HL-60/S4 treated with retinoic acid at 250 ng/mL for 4 days and 3 days (cell line): Measurements from ENCODE around the gene SFSWAP.
"Not testable (repeated sequence)": the region's sequence is repeated elsewhere in the genome, so short reads cannot be mapped to it uniquely, and the experiment has no call there.

Experiments
- in situ Hi-C: fragments of 300-500 bp; cut with MboI; formaldehyde crosslinking; loops from 2 replicates; pipeline ENCODE4 v1.7.0; 2022; ENCODE audit warnings: low sequenced_read_pairs

Gene SFSWAP

DNA sequence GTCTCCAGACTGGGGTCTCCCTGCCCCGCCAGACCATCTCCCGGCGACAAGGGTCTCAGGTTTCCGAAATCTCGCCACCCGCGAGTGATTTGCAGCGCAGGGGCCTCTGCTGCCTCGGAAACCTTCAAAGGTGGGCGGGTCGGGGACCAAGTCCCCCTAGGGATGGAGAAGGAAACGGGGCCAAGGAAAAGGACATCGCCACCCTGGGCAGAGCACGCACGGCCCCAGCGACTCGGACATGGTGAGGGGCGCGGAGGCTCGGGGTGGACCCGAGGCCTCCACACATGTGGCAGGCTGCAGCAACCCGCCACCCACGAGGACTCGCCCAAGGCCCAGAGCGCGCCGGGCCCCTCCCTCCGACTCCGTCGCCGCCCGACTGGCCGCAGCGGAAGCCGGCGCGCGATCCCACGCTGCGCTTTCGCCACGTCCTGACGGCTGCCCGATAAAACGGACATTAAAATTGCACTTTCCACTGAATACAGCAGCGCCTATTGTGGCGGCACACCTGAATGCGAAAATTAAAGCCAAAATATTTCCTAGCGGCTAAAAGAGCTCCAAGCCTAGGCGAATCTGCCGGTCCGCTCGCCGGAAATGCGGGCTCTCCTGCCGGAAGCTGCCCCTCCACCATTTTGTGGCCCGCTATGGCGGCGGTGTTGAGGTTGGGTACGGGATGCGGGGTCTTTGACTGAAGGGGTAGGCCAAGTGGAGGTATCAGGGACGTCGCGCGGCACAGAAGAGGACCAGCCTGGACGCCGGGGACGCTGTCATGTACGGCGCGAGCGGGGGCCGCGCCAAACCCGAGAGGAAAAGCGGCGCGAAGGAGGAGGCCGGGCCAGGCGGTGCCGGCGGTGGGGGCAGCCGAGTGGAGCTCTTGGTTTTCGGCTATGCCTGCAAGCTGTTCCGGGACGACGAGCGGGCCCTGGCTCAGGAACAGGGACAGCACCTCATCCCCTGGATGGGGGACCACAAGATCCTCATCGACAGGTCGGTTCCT, at the start of gene SFSWAP:
Gene SFSWAP (plus strand): TSS at position 627 of the 994 bp plus-strand sequence. CDS start 140 bp downstream, at position 767.
- in situ Hi-C loops, result no loop called here

DNA sequence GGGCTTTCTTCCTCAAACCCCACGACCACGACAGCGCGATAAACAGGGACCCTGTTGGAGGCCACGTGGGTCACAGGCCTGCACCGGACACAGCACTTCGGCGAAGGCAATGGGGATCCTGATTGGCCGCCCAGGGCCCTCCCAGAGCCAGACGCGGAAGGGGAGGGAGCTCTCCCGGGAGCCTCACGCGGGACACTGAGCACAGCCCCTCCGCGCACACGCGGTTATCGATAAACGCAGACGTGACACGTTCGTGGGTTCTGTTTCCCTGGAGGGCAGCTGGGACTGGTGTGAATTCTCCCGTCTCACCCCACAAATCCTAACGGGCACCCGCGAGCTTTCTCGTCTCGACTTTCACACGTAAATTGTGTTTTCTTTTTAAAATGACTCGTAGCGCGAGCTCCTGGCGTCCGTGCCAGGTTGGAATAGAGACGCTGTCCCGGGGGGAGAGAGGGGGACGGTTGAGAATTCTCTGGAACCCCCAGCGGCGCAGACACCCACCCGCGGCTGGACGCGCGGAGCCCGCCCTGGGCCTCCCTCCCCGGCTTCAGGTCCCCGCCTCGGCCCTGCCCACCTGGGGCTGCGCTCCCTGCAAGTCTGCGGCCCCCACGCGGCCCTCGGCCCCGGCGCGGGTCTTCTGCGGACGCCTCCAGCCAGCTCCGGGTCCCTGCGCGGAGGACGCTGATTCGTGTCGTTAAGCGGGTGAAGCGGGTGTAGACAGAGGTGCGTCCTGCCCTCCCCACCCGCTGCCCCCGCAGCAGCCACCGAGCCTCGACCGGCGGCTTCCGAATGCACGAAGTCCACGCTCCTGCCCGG, 49.5 kb upstream of the SFSWAP start:
- in situ Hi-C loops, result not testable (repeated sequence)

DNA sequence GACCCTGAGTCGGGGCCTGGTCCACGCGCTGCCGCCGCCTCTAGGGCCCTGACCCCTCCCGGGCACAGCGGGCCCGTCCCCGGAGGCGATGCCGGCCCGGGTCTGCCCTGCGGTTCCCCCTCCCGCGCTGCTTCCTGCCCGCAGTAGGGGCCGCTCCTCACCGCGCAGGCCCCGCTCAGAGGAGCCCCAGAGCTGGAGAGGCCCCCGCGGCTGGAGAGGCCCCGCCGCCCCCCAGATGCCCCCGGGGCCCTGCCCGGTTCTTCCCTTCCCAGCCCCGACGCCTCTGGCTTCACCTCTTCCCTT, 49.0 kb upstream of the SFSWAP start:
- in situ Hi-C loops, result not testable (repeated sequence)

DNA sequence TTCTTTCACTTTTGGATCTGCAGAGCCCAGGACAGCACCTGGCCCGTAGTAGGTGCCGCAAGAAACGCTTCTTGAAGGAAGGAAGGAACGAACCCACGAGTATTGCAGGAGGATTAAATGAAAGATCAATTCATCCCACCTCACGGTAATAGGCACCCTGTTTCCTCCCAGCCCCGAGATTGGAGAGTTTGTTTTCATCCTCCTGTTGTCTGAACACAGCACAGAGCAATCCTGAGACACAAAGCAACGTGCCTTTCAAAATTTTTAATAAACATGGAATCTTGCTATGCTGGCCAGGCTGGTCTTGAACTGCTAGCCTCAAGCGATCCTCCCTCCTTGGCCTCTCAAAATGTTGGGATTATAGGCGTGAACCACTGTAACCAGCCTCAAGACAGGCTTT, 48.5 kb upstream of the SFSWAP start:
- in situ Hi-C loops, result not testable (repeated sequence)

DNA sequence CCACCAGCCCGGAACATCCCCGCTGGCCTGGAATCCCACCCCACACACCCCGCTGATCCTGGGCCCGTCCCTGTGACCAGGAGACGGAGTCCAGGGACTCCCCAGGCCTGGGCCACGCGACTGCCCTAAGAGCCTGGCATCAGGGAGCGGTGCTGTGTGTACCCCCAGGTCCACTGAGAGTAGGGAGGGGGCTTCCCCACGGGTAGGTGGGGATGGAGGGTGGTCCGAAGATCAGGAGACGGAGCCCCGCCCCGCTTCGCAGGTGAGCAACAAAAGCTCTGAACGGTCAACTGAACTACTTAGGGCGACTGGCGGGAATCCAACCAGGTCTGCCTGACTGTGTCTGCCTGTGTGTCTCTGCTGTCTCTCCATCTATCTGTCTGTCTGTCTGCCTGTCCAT, 45.2 kb upstream of the SFSWAP start:
- in situ Hi-C loops, result not testable (repeated sequence)

DNA sequence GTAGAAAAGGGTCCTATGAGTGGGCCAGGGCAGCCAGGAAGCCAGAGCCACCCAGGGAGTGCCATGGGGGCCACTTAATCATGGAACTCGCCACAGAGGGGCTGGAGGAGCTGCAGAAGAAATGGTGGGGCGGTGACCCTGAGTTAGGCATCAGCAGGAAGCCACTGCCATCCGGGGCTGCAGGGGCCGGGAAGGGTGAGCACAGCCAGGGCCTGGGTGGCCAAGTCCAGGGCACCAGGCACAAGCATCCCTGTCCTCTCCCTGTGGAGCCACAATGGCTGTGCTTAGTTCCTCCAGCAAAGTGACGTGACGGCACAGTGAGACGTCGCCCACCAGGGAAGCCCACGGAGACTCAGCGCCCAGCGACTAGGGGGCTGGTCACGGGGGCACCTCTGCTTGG, 44.4 kb upstream of the SFSWAP start:
- in situ Hi-C loops, result not testable (repeated sequence)

DNA sequence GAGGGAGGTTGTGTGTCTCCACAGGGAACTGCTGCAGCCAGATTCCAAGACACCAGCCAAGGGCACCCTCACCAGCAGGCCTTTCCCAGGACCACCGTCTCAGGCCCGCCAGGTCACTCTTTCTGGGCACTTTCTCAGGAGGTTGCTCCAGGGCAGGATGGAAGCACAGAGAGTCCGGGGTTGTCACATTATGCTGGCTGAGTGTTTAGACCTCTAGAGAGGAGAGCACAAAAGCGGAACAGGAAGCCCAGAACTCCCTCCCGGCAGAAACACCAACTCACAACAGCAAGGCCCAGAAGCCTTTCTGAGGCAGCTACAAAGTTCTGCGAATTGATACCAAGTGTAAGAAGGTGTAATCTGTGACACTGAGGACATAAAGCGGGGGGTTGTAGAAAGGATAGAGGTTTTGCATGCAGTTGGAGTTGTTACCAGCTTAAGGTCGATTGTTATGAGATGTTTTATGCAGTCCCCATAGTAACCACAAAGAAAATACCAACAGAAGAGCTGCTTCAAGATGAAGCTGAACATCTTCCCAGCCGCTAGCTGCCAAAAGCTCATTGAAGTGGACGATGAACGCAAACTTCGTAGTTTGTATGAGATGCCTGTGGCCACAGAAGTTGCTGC, 43.8 kb upstream of the SFSWAP start:
- in situ Hi-C loops, result not testable (repeated sequence)

DNA sequence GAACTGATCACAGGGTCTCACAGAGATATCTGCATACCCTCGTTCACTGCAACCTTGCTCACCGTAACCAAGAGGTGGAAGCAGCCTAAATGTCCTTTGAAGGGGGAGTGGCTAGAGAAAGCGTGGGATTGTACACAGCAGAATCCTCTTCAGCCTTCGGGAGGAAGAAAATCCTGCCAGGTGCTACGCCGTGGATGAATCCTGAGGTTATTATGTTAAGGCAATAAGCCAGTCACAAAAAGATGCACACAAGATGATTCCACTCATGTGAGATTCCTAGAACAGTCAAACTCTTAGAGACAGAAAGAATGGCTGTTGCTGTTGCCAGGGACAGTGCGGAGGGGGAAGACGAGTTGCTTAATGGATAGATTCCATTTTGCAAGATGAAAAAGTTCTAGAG, 39.6 kb upstream of the SFSWAP start:
- in situ Hi-C loops, result no loop called here

DNA sequence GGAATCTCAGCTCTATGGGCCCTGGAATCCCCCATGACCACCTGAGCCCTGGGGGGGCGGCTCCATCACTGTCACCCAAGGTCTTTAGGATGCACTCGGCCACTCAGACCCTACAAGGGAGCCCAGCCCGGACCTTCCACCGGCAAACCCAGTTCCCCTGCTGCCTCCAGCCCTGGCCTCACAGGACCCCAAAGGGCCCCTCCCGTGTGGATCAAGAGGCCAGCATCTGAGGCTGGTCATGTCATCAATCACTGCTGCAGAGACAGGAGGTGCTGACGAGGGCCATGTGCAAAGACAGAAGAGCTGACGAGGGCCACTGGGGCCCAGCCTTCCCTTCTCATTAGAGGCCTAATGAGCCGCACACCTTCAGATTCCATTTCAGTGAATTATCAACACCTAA, 39.0 kb upstream of the SFSWAP start:
- in situ Hi-C loops, result no loop called here

DNA sequence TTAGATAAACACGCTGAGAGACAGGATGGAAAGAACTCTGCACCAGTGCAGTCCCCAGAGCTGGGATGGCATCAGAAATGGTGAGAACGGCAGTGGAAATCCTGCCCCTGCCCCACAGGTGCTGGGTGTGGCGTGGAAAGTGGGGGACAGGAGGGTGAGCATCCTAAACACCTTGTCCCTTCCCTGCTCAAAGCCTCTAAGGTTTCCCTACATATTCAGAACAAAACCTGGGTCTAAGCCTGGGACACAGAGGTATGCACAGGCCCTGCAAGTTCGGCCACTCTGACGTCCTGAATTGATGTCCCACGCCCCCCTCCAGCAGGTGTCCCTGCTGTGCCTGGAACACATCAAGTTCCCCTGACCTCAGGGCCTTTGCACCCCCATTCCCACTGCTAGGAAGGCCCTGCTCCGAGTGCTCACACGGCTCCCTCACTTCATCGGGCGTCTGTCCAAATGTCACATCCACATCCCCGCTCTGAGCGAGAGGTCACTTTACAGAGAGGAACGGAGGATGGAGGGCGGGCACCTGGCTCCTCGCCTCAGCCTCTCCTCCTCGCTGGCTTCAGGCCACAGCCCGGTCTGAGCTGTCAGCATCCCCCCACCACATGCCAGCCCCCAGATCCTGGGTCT, 38.5 kb upstream of the SFSWAP start:
- in situ Hi-C loops, result no loop called here

DNA sequence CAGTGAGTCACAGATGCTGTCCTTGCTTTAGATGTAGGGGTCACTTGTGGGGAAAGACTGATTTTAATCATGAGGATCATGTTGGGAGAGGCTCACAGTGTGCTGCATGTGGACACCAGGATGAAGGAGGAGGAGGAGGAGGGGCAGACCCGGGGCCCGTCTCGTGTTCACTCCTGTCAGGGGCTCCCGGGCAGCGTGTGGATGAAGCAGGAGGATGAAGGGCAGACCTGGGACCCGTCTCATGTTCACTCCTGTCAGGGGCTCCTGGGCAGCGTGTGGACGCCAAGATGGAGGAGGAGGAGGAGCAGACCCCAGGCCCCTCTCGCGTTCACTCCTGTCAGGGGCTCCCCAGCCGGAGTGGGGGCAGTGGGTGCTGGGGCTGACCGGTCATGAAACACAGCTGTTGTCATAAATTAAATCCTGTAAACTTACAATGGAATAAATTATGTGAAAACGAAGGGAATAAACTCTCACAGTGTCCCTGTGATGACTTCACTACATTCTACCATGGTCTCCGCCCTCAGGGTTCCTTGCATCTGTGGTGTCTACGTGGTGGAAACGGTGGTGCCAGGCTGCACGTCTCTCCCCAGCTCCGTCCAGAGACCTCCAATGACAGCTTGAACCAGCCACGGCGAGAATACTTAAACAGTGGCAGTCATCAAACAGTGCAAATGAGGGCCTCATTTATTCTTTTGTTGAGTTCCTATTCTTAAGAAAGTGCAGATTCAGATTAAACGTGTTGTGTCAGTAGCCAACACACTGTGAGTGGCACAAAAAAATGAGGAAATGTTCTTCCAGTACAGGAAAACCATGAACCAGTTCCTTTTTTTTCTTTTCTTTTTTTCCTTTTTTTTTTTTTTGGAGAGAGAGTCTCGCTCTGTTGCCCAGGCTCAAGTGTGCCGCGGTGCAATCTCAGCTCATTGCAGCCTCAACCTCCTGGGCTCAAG, 37.7 kb upstream of the SFSWAP start:
- in situ Hi-C loops, result no loop called here

DNA sequence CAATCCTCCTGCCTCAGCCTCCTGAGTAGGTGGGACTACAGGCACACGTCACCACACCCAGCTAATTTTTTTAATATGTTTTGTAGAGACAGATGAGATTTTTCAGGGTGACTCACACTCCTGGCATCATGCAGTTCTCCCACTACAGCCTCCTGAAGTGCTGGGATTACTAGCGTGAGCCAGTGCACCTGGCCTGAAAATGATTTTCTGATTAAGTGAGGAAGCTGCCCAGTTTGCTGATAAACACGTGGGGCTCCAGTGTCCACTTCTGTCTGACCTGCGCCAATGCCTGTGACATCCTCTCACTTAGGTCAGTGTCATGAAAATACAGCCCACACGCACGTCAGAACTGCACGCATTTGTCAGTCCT, 37.0 kb upstream of the SFSWAP start:
- in situ Hi-C loops, result no loop called here

DNA sequence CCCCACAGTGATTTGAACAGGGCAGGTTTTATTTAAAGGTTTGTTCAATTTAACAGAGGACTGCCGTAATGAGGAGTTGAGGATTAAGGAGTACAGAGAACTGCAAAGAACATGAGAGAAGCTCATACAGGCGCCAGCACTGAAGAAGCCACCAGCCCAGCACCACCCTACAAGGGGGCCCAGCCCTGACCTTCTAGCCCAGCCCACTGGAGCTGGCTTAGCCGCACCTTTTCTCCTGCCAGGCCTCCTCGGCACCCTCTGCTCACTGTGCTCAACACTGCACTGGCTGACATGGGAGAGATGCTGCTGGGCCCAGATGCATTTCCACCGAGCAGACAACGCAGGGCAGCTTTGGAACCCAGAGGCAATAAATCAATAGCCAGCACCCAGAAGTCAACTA, 36.5 kb upstream of the SFSWAP start:
- in situ Hi-C loops, result no loop called here

DNA sequence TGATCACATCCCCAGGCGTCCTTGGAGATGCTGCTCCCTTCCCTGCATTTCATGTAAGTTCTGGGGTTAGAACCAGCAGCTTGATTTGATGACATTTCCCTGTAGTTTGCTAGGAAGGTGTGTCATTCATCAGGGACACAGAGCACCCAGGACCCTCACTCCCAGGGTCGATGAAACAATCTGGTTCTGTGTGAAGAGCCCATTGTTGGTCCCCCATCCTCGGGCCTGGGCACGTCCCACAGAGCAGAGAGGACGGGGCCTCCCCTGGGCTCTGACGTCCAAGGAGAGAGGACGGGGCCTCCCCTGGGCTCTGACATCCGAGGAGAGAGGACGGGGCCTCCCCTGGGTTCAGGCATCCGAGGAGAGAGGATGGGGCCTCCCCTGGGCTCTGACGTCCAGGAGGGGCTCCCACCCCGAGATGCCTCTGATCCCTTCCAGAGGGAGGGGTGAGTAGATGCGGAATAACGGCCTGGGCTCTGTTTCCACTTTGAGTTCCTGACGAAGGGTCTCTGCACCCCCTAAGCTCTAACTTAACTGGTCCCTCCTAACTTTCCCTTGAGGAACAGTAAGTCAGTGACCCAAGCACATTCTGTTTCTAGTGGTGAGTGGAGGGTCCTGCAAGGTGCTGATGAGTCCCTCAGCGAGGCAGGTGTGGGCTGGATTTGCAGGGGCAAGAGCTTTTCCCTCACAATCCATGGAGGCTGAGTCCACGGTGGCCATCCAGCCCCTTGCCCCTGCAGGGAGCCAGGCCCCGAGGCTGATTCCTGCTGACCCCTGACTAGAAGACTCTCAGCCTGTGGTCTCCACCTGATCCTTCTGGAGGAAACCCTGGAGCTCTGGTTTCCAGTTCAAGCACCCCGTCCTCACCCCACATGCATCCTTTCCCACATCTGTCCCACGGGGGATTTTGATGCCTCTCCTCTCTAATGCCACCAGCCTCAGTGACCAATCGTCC, 35.5 kb upstream of the SFSWAP start:
- in situ Hi-C loops, result no loop called here

DNA sequence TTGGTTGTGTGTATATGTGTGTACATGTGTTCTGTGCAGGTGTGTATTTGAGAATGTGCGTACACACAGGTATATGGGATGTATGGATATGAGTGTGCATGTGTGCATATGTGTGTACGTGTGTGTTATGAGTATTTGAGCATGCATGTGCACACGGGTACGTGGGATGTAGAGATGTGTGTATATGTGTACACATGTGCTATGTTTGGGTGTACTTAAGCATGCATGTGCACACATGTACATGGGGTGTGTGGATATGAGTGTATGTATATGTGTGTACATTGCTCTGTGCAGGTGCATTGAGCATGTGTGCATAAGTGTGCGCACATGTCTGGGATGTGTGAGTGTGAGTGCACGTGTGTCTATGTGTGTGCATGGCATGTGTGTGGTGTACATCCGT, 34.3 kb upstream of the SFSWAP start:
- in situ Hi-C loops, result no loop called here

DNA sequence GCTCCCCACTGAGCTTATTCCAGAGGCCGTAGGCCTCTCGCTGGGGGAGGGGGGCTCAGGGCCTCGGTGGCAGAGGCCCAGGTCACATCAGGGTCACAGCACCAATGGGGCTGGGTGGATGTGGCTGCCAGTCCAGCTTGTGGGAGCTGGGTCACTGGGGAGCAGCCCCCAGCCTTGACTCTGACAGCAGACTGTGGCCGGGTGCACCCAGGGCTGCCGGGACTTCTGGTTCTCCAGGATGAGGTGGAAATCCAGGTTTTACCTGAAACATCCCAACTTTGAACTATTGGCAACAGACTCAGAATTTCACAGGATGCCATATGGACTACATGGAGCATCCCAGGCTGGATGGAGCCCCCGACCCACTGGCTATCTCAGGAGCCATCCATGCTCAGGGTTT, 33.8 kb upstream of the SFSWAP start:
- in situ Hi-C loops, result not testable (repeated sequence)

DNA sequence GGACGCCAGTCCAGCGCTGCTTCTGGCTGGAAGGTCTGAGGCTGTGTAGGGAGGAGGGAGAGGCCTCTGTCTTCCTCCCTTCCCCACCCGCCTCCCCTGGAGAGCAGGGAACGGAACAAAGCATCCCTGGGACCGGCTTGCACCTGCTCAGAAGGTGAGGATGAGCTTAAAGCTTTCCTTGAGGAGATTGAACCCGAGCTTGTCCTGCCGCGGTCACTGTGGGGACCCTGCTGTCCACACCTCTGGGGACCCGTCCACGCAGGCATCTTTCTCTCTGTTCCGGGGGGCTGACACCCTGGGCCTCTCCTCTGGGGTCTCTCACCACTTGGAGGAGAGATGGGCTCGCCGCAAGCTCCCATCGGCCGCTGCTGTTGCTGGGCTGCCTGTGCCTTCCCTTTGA, 33.2 kb upstream of the SFSWAP start:
- in situ Hi-C loops, result no loop called here

DNA sequence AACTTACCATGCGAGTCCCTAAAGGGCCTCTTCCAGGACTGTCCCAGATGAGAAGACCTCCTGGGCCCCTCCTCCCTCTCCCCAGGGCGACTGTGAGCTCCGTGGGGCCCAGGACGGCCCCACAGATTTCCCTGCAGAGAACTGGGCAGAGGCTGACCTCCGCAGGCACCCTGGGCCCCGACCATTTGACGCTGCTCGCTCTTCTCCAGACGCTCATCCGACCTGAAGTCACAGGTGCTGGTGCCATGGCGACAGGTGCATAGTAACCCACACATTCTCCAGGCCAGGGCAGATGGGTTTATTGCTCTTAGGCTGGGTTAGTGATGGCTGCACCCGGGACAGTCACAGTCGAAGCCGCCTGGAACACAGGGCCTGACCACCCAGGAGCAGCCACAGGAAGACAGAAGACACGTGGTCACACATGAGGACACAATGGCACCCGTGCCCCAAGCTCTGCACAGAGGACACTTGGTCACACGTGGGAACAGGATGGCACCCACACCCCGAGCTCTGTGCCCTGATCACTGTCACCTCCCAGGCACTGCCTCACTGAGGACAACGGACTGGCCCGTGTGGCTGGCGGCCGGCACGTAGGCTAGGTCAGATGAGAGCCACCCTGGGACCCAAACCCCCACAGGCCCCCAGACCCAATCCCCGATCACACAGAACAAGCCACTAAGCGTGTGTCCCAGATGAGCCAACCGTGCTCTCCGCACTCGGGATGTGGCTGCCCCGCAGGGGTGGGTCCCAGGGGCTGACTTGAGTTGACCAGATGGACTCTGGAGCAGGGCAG, 32.3 kb upstream of the SFSWAP start:
- in situ Hi-C loops, result not testable (repeated sequence)
